GM23338 (cell line): ENCODE results near the gene PRPSAP2.

ENCODE experiments used
- CREB1 ChIP-seq: fragments of 250-450 bp; sonication (Bioruptor Pico); IDR thresholded peaks from 2 replicates; pipeline ENCODE4 v1.5.0; 2020; ENCODE audit warnings: low read depth, mild to moderate bottlenecking, moderate library complexity
- CTCF ChIP-seq, 2 experiments: fragments of 200-600 bp in 1 of 2; sonication (generic) in 1 of 2; conservative IDR thresholded peaks; 2 replicates each; pipeline versions ENCODE4 v1.5.1 to v1.6.1; 2016 to 2017; ENCODE audit warnings: antibody characterized with exemption in 2 of 2, low read depth in 2 of 2, mild to moderate bottlenecking in 2 of 2, moderate library complexity in 1 of 2
- ETS1 ChIP-seq: IDR thresholded peaks from 2 replicates; pipeline ENCODE4 v1.6.1; 2016; ENCODE audit warnings: antibody characterized with exemption
- EZH2 ChIP-seq: fragments of 200-600 bp; sonication (generic); IDR thresholded peaks from one replicate; pipeline ENCODE4 v1.8.0; 2017; ENCODE audit warnings: antibody characterized with exemption, mild to moderate bottlenecking, low read depth; ENCODE audit not compliant: unreplicated experiment
- EZH2phosphoT487 ChIP-seq: fragments of 200-600 bp; sonication (generic); IDR thresholded peaks from one replicate; pipeline ENCODE4 v1.8.1; 2018; ENCODE audit warnings: antibody characterized with exemption; ENCODE audit not compliant: unreplicated experiment
- JUNB ChIP-seq: IDR thresholded peaks from one replicate; pipeline ENCODE4 v1.6.1; 2016; ENCODE audit warnings: antibody characterized with exemption; ENCODE audit not compliant: unreplicated experiment
- POLR2AphosphoS5 ChIP-seq: IDR thresholded peaks from 2 replicates; pipeline ENCODE4 v1.6.1; 2016; ENCODE audit warnings: antibody characterized with exemption, low read depth
- REST ChIP-seq: IDR thresholded peaks from one replicate; pipeline ENCODE4 v1.6.1; 2018; ENCODE audit warnings: antibody characterized with exemption; ENCODE audit not compliant: unreplicated experiment
- STAT1 ChIP-seq: IDR thresholded peaks from one replicate; pipeline ENCODE4 v1.6.1; 2016; ENCODE audit warnings: antibody characterized with exemption; ENCODE audit not compliant: unreplicated experiment
- ZNF114 ChIP-seq: fragments of 250-450 bp; sonication (Bioruptor Pico); IDR thresholded peaks from 2 replicates; pipeline ENCODE4 v1.5.0; 2020; ENCODE audit warnings: mild to moderate bottlenecking, moderate library complexity

- TF ChIP-seq CTCF (conservative IDR thresholded peaks at IDR 0.05; ENCODE audit: low read depth in 2 of 2) (no peak), POLR2AphosphoS5 (no peak), EZH2 (no peak), ETS1 (no peak), EZH2phosphoT487 (no peak), STAT1 (no peak), REST (no peak), ZNF114 (no peak), JUNB (no peak), CREB1 (CRISPR knock-in tag) (no peak)
Observed at GRCh38 chr17:18965530-18966236, 107.8 kb downstream of the PRPSAP2 start.
